GM18505 (cell line): ENCODE measurements around the gene LEFTY2.
"Not testable (repeated sequence)": the region's sequence is repeated elsewhere in the genome, so short reads cannot be mapped to it uniquely, and the experiment has no call there.

Experiments used
- ATAC-seq: cut with Tn5 transposase; IDR thresholded peaks from one replicate; pipeline ENCODE4 v1.9.1; 2021; ENCODE audit not compliant: unreplicated experiment
- POLR2A ChIP-seq: IDR thresholded peaks from 4 replicates; pipeline ENCODE4 v1.6.1; 2011; ENCODE audit warnings: borderline replicate concordance; ENCODE audit not compliant: insufficient read depth, insufficient read length; ENCODE audit errors: extremely low read depth

Gene LEFTY2

DNA sequence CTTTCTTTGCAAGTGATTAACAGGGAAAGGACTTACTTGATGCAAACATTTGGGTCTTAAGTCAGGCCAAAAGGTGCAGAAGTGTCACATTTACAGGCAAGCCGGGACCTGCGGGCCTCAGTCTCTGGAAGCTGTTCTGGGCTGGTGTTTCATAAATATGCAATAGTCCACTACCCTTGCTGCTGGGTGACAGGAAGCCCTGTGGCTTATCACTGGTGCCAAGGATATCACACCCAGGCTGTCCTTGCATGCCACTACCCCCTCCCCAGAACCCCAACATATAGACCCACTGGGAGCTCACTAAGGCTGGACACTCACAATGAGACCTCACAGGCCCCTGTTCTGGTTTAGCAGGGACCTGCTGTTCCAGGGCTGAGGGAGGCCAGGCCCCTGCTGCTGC, 3.4 kb upstream of the LEFTY2 start:
- no peak for TF ChIP-seq POLR2A
- ATAC-seq: no peak

DNA sequence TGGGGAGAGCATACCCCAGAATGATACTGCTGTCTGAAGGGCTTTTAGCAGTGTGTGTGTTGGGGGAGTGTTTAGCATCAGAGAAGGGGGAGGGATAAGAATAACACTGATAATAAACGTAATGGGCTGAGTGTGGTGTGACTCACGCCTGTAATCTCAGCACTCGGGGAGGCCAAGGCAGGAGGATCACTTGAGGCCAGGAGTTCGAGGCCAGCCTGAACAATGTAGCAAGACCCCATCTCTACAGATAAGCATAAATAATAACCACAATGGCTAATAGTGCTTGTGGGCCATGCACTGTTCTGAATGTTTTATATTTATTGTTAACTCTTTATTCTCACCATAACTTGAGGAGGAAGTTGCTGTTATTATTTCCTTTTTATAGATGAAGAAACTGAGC, 2.6 kb upstream of the LEFTY2 start:
- TF ChIP-seq POLR2A: no peak
- no peak for ATAC-seq

DNA sequence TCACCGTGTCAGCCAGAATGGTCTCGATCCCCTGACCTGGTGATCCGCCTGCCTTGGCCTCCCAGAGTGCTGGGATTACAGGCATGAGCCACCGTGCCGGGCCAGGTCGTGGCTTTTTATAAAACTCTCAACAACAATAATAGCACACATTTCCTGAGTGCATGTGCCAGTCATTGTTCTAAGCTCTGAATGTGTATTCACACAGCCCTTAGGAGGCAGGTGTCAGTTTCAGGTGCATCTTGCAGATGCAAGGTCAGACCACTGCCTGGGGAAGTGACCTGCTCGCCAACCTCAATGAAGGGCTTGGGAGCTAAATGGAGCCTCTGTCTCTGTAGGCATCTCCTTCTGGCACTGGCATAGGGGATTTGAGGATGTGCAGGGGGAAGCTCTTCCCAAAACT, 1.6 kb upstream of the LEFTY2 start:
- TF ChIP-seq POLR2A: no peak
- peak; percentile 73 for ATAC-seq

DNA sequence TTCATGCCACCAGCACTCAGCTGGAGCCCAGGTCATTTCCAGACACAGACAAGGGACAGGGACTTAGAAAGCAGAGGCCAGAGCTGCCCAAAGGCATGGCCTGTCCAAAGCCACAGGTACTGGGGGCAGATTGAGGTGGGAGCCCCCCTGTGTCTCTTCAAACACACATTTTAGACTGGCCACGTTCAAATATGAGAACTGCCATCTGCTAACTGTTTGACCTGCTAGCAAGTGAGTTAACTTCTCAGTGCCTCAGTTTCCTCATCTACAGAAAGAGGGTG, 862 bp upstream of the LEFTY2 start:
- TF ChIP-seq POLR2A: no peak
- ATAC-seq: no peak

DNA sequence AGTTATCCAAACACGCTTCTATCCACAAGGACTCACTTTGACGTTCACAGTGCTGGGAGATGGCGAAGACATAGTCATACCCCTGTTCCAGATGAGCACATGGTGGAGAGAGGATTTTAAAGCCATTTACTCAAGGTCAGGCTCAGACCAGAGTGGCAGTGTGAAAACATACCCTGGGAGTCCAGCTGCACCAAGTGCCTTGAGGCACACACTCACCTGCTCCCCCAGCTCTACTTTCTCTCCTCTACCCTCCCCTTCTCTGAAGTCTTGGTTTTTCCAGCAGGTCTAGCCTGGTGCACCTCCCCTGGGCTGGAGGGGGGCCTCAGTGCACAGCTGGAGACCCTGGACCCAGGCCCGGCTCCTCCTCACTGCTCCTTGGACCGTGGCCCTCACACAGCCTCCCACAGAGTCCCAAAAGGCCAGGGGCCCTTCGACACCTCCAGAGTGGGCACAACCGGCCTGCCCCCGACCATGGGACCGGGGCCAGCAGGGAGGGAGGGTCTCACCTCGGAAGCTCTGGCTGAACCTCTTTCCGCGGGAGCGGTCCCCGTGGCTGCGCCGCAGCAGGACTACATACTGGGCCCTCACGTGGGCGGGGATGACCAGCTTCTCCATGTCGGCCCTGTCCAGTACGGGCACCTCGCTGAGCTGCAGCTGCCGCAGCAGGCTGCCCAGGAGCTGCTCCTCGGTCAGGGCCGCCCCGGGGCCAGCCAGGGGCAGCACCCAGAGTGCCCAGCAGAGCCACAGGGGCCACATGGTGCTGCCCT, 452 bp downstream of the LEFTY2 start:
- no peak for ATAC-seq
- TF ChIP-seq POLR2A: no peak

DNA sequence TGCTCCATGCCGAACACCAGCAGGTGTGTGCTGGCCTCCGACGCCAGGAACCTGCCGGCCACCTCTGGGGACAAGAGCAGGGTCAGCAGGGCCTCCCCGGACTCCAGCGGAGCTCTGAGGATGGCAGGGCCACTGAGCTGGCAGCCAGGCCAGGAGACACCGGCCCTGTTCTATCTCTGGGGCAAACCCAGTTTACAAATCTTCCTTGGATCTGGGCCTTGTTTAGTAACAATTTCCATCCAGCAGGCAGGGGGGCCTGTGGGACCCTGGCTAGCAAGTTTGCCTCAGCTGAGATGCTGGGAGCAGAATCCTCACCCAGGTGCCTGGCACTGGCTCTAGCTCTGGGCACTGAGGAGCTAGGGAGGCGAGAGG, 1.1 kb downstream of the LEFTY2 start:
- ATAC-seq: not testable (repeated sequence)

DNA sequence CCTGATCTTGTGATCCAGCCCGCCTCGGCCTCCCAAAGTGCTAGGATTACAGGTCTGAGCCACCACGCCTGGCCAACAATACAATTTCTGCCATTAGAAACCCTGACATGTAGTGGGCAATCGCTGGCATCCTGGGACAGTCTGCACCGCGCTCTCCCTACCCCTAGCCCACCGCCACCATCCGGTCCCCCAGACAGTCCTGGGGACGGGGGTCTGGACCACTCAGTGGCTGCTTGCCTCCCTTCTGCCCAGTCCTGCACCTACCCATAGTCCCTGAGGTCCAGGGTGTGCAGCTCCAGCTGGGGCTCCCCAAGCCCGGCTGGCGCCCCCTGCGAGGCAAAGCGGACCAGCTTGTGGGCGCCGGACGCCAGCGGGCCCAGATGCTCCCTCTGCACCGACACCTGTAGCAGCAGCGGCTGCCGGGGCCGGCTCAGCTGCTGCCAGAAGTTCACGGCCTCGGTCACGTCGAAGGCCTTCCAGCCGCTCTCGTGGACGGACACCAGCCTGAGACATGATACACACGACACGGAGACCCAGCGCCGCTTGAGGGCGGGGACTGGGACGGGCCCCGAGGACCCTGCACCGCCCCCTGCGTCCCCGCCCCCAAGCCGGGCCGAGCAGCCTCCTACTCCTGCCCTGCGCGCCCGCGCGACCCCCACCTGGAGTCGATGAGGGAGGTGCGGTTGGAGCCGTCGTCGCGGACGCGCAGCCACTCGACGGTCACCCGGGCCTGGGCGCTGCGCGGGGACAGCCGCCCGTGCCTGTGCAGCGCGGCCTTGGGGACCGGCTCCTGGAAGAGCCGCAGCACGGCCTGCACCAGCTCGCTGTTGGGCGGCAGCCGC, 1.7 kb downstream of the LEFTY2 start:
- ATAC-seq: not testable (repeated sequence)

DNA sequence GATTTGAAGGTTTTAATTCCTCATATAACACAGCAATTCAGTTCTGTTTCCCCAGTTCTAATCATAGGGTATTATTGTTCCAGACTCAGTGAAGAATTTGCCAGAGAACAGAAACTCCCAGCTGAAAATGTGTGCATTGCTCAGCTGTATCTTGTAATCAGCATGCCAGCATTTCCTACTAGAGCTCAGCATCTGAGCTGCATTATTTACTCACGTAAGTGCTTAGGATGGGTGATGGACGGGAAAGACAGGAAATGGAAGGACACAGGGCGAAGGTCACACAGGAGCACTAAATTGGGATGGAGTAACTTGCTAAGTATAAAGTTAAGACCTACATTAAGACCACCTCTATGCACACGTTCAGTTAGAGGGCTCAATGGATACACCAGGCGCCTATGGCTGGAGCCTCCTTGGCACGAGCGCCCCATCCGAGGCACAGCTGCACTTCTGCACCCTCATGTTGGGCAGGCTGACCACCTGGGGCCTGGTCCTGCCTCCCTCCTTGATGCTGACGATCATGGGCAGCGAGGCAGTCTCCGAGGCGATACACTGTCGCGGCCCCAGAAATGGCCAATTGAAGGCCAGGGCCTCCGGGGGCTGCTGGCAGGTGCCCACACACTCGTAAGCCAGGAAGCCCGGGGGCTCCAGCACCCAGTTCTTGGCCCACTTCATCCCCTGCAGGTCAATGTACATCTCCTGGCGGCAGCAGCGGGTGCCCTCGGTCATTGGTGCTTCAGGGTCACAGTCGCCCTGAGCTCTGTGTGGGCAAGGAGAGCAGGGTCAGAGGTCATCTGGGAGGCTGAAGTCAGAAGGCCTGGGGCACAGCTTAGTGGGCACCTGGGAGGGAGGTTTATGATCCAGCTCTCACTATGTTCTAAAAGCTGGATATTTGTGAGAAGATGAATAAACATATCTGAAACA, 3.7 kb downstream of the LEFTY2 start:
- TF ChIP-seq POLR2A: no peak
- ATAC-seq: no peak

DNA sequence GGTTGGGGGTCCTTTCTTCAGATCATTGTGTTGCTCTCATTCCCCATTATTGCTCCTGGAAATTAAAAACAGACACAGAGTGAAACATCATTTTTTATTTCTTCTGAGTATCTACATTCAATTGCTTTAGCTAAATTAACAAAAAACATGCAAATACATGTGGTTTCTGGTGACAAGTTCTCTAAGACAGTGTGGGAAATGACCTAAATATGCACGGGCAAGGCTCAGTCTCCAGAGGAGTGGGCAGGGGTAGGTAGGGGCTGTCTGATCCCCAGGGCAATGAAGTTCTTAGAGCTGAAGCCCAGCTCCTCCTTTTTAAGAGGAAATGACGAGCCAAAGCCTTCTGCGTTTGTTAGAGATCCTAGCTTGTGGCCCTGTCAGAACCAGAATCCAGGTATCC, 4.5 kb downstream of the LEFTY2 start:
- no peak for TF ChIP-seq POLR2A
- ATAC-seq: no peak

DNA sequence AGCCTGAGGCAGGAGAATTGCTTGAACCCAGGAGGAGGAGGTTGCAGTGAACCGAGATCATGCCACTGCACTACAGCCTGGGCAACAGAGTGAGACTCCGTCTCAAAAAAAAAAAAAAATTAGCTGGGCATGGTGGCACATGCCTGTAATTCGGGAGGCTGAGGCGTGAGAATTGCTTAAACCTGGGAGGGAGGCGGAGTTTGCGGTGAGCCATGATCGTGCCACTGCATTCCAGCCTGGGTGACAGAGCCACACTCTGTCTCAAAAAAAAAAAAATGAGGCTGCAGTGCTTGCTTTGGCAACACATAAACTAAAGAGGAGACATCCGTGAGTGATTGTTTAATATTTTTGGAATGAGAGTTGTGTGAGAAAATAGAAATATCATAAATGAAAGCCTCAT, 4.9 kb downstream of the LEFTY2 start:
- ATAC-seq: not testable (repeated sequence)

DNA sequence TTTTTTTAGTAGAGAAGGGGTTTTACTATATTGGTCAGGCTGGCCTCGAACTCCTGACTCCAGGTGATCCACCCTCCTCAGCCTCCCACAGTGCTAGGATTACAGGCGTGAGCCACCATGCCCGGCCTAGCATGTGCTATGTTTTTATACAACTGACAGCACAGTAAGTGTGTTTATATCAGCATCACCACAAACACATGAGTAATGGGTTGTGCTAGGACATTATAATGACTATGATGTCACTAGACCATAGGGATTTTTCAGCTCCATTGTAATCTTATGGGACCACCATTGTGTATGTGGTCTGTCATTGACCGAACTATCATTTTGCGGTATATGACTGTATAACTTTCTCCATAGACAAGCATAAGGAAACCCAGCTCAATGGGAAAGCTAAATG, 6.3 kb downstream of the LEFTY2 start:
- ATAC-seq: no peak
- no peak for TF ChIP-seq POLR2A

DNA sequence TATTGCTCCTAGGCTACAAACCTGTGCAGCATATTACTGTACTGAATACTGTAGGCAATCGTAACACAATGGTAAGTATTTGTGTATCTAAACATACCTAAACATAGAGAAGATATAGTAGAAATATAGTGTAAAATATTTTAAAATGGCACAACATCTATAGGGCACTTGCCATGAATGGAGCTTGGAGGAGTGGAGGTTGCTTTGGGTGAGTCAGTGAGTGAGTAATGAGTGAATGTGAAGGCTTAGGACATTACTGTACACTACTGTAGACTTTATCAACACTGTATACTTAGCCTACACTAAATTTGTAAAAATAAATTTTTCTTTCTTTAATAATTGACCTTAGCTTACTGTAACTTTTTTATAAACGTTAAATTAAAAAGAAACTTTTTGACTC, 7.9 kb downstream of the LEFTY2 start:
- no peak for TF ChIP-seq POLR2A
- ATAC-seq: no peak

DNA sequence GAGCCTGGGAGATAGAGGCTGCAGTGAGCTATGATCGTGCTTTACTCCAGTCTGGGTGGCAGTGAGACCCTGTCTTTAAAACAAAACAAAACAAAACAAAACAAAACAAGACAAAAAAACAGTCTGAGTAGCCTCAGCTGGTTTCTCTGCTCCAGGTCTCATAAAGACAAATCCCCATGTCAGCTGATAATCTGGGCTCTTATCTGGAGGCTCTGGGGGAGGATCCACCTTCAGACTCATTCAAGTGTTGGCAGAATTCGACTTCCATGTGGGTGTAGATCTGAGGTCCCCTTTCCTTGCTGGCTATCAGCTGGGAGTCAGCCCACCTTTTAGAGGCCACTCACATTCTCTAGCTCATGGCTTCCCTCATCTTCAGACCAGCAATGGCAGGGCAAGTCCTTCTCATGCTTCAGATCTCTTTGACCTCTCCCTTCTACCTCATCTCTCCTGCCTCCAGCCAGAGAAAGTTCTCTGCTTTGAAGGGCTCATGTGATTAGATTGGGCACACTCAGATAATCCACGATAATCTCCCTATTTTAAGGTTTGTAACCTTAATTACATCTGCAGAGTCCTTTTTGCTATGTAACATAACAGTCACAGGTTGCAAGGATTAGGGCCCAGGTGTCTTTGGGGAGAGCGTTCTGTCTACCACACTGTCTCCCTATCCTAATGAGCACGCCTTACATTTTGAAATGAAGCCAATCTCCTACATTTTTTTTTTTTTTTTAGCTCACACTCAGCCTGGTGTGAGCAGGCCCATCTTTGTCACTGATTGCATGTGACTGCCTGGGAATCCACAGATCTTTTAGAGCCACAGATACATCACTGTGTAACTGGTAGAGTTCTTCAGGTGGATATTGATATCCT, 9.5 kb downstream of the LEFTY2 start:
- no peak for ATAC-seq

More for the DNA sequence above, 9.5 kb downstream of the LEFTY2 start:
- no peak for TF ChIP-seq POLR2A
